HepG2 (cell line): Measurements from ENCODE around the gene MAMSTR. TPM values are rescaled to one million over a fixed set of nuclear protein-coding genes. Genes with fewer than 3 reads are reported as not detected.

Source experiments
- ATF2 ChIP-seq: sonication (generic); formaldehyde crosslinking; IDR thresholded peaks from 2 replicates; pipeline ENCODE4 v1.4.0; 2020; ENCODE audit warnings: missing genetic modification reagents
- ELK4 ChIP-seq: sonication (generic); formaldehyde crosslinking; IDR thresholded peaks from 2 replicates; pipeline ENCODE4 v1.9.0; 2021; ENCODE audit warnings: missing genetic modification reagents, borderline replicate concordance
- FOXP1 ChIP-seq, 2 experiments: fragments of 450-650 bp in 1 of 2; IDR thresholded peaks; 2 replicates each; pipeline ENCODE4 v1.6.1; 2017 to 2018; ENCODE audit warnings: antibody characterized with exemption in 1 of 2
- FUBP1 ChIP-seq: sonication (generic); formaldehyde crosslinking; IDR thresholded peaks from 2 replicates; pipeline ENCODE4 v1.5.1; 2020; ENCODE audit warnings: missing genetic modification reagents, mild to moderate bottlenecking, borderline replicate concordance
- GMEB2 ChIP-seq: IDR thresholded peaks from 2 replicates; pipeline ENCODE4 v1.6.1; 2016; ENCODE audit warnings: missing biosample characterization, missing genetic modification reagents, low read depth
- JARID2 ChIP-seq: sonication (generic); formaldehyde crosslinking; IDR thresholded peaks from 2 replicates; pipeline ENCODE4 v1.8.1; 2023; ENCODE audit warnings: missing genetic modification reagents, inconsistent platforms; ENCODE audit not compliant: insufficient replicate concordance
- JUNB ChIP-seq: sonication (generic); formaldehyde crosslinking; IDR thresholded peaks from 2 replicates; pipeline ENCODE4 v1.8.0; 2022; ENCODE audit warnings: missing genetic modification reagents, mild to moderate bottlenecking, borderline replicate concordance
- MEF2D ChIP-seq: sonication (generic); formaldehyde crosslinking; IDR thresholded peaks from 2 replicates; pipeline ENCODE4 v1.5.1; 2020; ENCODE audit warnings: mild to moderate bottlenecking, missing genetic modification reagents
- NR1H2 ChIP-seq: sonication (generic); formaldehyde crosslinking; IDR thresholded peaks from 2 replicates; pipeline ENCODE4 v1.8.1; 2022; ENCODE audit warnings: low read depth, missing genetic modification reagents, borderline replicate concordance
- ONECUT2 ChIP-seq: sonication (generic); formaldehyde crosslinking; IDR thresholded peaks from 2 replicates; pipeline ENCODE4 v1.4.0; 2020; ENCODE audit warnings: missing genetic modification reagents
- TAF15 ChIP-seq: fragments of 200-400 bp; formaldehyde crosslinking; IDR thresholded peaks from one replicate; pipeline ENCODE4 v1.6.1; 2018; ENCODE audit warnings: mild to moderate bottlenecking, low read depth, low read length; ENCODE audit not compliant: poor library complexity, severe bottlenecking
- ZBTB20 ChIP-seq: sonication (generic); formaldehyde crosslinking; IDR thresholded peaks from 2 replicates; pipeline ENCODE4 v1.8.1; 2023; ENCODE audit warnings: missing genetic modification reagents, low read depth, mild to moderate bottlenecking, borderline replicate concordance
- ZBTB7B ChIP-seq: sonication (generic); formaldehyde crosslinking; IDR thresholded peaks from 2 replicates; pipeline ENCODE4 v1.4.0; 2020; ENCODE audit warnings: missing genetic modification reagents
- ZC3H4 ChIP-seq: sonication (generic); formaldehyde crosslinking; IDR thresholded peaks from 2 replicates; pipeline ENCODE4 v1.4.0; 2020; ENCODE audit warnings: missing genetic modification reagents, borderline replicate concordance
- ZNF121 ChIP-seq: sonication (generic); formaldehyde crosslinking; IDR thresholded peaks from 2 replicates; pipeline ENCODE4 v1.5.0; 2020; ENCODE audit warnings: mild to moderate bottlenecking, missing genetic modification reagents
- ZNF274 ChIP-seq: sonication (generic); formaldehyde crosslinking; IDR thresholded peaks from 2 replicates; pipeline ENCODE4 v1.5.1; 2020; ENCODE audit warnings: mild to moderate bottlenecking, missing genetic modification reagents
- ZNF317 ChIP-seq: sonication (generic); formaldehyde crosslinking; IDR thresholded peaks from 2 replicates; pipeline ENCODE4 v1.5.0; 2020; ENCODE audit warnings: mild to moderate bottlenecking, missing genetic modification reagents
- ZNF703 ChIP-seq: sonication (generic); formaldehyde crosslinking; IDR thresholded peaks from 2 replicates; pipeline ENCODE4 v1.5.1; 2020; ENCODE audit warnings: missing genetic modification reagents, mild to moderate bottlenecking, moderate library complexity, borderline replicate concordance
- polyA plus RNA-seq, 8 experiments: library from polyadenylated mRNA; depleted of rRNA in 3 of 8; stranded (reverse) in 7 of 8; unstranded in 1 of 8; fragments of >200 nt; fragmentation: Illumina TruSeq in 4 of 8; extraction: Trizol in 4 of 8; gene quantifications; 2 replicates each; pipeline versions ENCODE4 v1.2.1 to v1.2.3, GENCODE V29; 2011 to 2016; ENCODE audit warnings: low read depth in 4 of 8, missing spikeins in 1 of 8, mixed read lengths in 1 of 8; ENCODE audit not compliant: insufficient read depth in 1 of 8
- total RNA-seq, 5 experiments: library from RNA; depleted of rRNA; stranded (reverse); fragments of >200 nt; fragmentation: Illumina TruSeq; extraction: Trizol; gene quantifications; 2 replicates each; pipeline ENCODE4 v1.2.3, GENCODE V29; 2016; ENCODE audit warnings: low read depth in 1 of 5
- TF ChIP-seq, protein P1 (sequence below): IDR thresholded peaks from 2 replicates; pipeline ENCODE4 v1.6.1; 2016; ENCODE audit warnings: mild to moderate bottlenecking, missing biosample characterization, missing genetic modification reagents
- TF ChIP-seq, protein P2 (sequence below): sonication (generic); formaldehyde crosslinking; IDR thresholded peaks from 2 replicates; pipeline ENCODE4 v1.8.0; 2022; ENCODE audit warnings: mild to moderate bottlenecking, missing genetic modification reagents, borderline replicate concordance

MAMSTR gene
- total and polyA plus RNA-seq, 2 of the 13 experiments (the other 11 are each of a cell fraction or from before 2014, with no cell fraction given) = 2.2 to 2.4 TPM

GRCh38 chr19:48674921-48675824 lies 44.4 kb downstream of the MAMSTR start (continued):
- no peak for TF ChIP-seq ELK4 (CRISPR knock-in tag)
- TF ChIP-seq ZBTB20 = no peak
- TF ChIP-seq, protein P1, sequence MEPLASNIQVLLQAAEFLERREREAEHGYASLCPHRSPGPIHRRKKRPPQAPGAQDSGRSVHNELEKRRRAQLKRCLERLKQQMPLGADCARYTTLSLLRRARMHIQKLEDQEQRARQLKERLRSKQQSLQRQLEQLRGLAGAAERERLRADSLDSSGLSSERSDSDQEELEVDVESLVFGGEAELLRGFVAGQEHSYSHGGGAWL (CRISPR knock-in tag) = no peak
- no peak for TF ChIP-seq MEF2D (CRISPR knock-in tag)
- no peak for TF ChIP-seq ONECUT2 (CRISPR knock-in tag)
- TF ChIP-seq ZNF703 = no peak
- TF ChIP-seq ZNF274 = no peak
- peak; percentile 64; the same call in 1 of the 2 replicates for TF ChIP-seq ZNF317 (CRISPR knock-in tag)
- no peak for TF ChIP-seq FOXP1 (IDR thresholded peaks at IDR 0.05)
- TF ChIP-seq FOXP1 (CRISPR knock-in tag; IDR thresholded peaks at IDR 0.05) = no peak
- TF ChIP-seq, protein P2, sequence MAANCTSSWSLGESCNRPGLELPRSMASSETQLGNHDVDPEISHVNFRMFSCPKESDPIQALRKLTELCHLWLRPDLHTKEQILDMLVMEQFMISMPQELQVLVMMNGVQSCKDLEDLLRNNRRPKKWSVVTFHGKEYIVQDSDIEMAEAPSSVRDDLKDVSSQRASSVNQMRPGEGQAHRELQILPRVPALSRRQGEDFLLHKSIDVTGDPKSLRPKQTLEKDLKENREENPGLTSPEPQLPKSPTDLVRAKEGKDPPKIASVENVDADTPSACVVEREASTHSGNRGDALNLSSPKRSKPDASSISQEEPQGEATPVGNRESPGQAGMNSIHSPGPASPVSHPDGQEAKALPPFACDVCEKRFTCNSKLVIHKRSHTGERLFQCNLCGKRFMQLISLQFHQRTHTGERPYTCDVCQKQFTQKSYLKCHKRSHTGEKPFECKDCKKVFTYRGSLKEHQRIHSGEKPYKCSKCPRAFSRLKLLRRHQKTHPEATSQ = no peak
- no peak for TF ChIP-seq FUBP1
- TF ChIP-seq ATF2 (CRISPR knock-in tag) = no peak
- TF ChIP-seq ZBTB7B = peak; percentile 41; the same call in 1 of the 2 replicates
- no peak for TF ChIP-seq TAF15
- no peak for TF ChIP-seq JARID2 (CRISPR knock-in tag)
- TF ChIP-seq NR1H2 = no peak
- no peak for TF ChIP-seq JUNB (CRISPR knock-in tag)
- TF ChIP-seq ZC3H4 = no peak
- peak; percentile 92 for TF ChIP-seq ZNF121 (CRISPR knock-in tag)
- TF ChIP-seq GMEB2 (CRISPR knock-in tag) = no peak
